HepG2 (cell line): ENCODE data around the gene DHTKD1. TPM values are rescaled to one million over a fixed set of nuclear protein-coding genes. Genes with fewer than 3 reads are reported as not detected.

ENCODE experiments used
- ATAC-seq: fragments of 200-7000 bp; cut with Tn5 transposase; 3 replicates; pipeline ENCODE4 v1.9.1; 2020; ENCODE audit warnings: mild to moderate bottlenecking, moderate library complexity
- BruUV-seq: library from RNA; stranded (reverse); fragments of 400-500 nt; replicated peaks from 2 replicates; lab custom pipeline; 2021; lab: Mats Ljungman, UMichigan
- CTCF ChIA-PET: fragments of 300-600 bp; formaldehyde crosslinking; extraction: SDS; loops from one replicate; lab custom pipeline; 2021; ENCODE audit warnings: low total read pairs, inconsistent platforms, low intra/inter-chr PET ratio; lab: Yijun Ruan, JAX
- POLR2A ChIA-PET: fragments of 350-600 bp; sonication (Branson Sonifier 250); formaldehyde crosslinking; loops from one replicate; lab custom pipeline; 2020; ENCODE audit warnings: antibody characterized with exemption, inconsistent platforms; lab: Yijun Ruan, JAX
- DNase-seq: peaks from one replicate; pipeline ENCODE4 v3.0.0-alpha.2; 2015; ENCODE audit warnings: low spot score
- FAIRE-seq: peaks from 3 replicates; lab custom pipeline; 2011; peaks lifted over from hg19 to GRCh38; lab: Jason Lieb, UNC
- H2AFZ ChIP-seq: one replicate; pipeline ENCODE4 v1.6.1; 2011; ENCODE audit warnings: low read length, inconsistent platforms
- H3K27ac ChIP-seq: fragments of 300-600 bp; 3 replicates; pipeline ENCODE4 v1.8.0; 2011; ENCODE audit warnings: mixed run types, mild to moderate bottlenecking, mixed read lengths, low read length, inconsistent platforms; ENCODE audit not compliant: insufficient read depth; ENCODE audit errors: extremely low read length
- H3K27me3 ChIP-seq, 2 experiments: fragments of 200-600 bp in 1 of 2; 2 replicates in 1 of 2; 3 replicates in 1 of 2; pipeline versions ENCODE4 v1.6.0 to v1.8.0; 2011; ENCODE audit warnings: low read length in 2 of 2, mild to moderate bottlenecking in 2 of 2, moderate library complexity in 2 of 2, inconsistent platforms in 1 of 2; ENCODE audit not compliant: insufficient read depth in 2 of 2, control insufficient read depth in 1 of 2
- H3K36me3 ChIP-seq, 2 experiments: fragments of 200-600 bp in 1 of 2; replicated peaks in 1 of 2; 2 replicates in 1 of 2; 3 replicates in 1 of 2; pipeline versions ENCODE4 v1.5.1 to v1.8.0; 2011; ENCODE audit warnings: low read length in 2 of 2, inconsistent platforms in 1 of 2; ENCODE audit not compliant: insufficient read depth in 2 of 2, control insufficient read depth in 1 of 2
- H3K4me1 ChIP-seq: 2 replicates; pipeline ENCODE4 v1.5.1; 2012; ENCODE audit warnings: low read length, inconsistent platforms; ENCODE audit not compliant: insufficient read depth
- H3K4me2 ChIP-seq: 2 replicates; pipeline ENCODE4 v1.6.0; 2011; ENCODE audit warnings: low read depth, low read length, inconsistent platforms
- H3K4me3 ChIP-seq, 3 experiments: fragments of 200-600 bp in 1 of 3; sonication (generic), shearing (Covaris generic) in 1 of 3; replicated peaks in 1 of 3; 2 replicates each; pipeline ENCODE4 v1.5.1; 2011 to 2016; ENCODE audit warnings: low read length in 3 of 3, inconsistent platforms in 2 of 3, low read depth in 2 of 3, mild to moderate bottlenecking in 2 of 3, control low read depth in 1 of 3, mixed read lengths in 1 of 3; ENCODE audit not compliant: insufficient read depth in 1 of 3
- H3K79me2 ChIP-seq: one replicate; pipeline ENCODE4 v1.6.1; 2011; ENCODE audit warnings: low read length, inconsistent platforms; ENCODE audit not compliant: insufficient read depth
- H3K9ac ChIP-seq: 2 replicates; pipeline ENCODE4 v1.6.0; 2011; ENCODE audit warnings: mild to moderate bottlenecking, low read depth, low read length, inconsistent platforms; ENCODE audit not compliant: insufficient read depth
- H3K9me3 ChIP-seq: 2 replicates; pipeline ENCODE4 v1.5.1; 2012; ENCODE audit warnings: mild to moderate bottlenecking, low read length
- H4K20me1 ChIP-seq: 2 replicates; pipeline ENCODE4 v1.6.0; 2011; ENCODE audit warnings: inconsistent platforms, mild to moderate bottlenecking, low read length, moderate library complexity; ENCODE audit not compliant: insufficient read depth
- ARID2 ChIP-seq: sonication (generic); formaldehyde crosslinking; IDR thresholded peaks from 2 replicates; pipeline ENCODE4 v1.8.1; 2022; ENCODE audit warnings: mild to moderate bottlenecking, missing genetic modification reagents, borderline replicate concordance
- GZF1 ChIP-seq: sonication (generic); formaldehyde crosslinking; IDR thresholded peaks from 2 replicates; pipeline ENCODE4 v1.5.1; 2020; ENCODE audit warnings: mild to moderate bottlenecking, missing genetic modification reagents
- HMGXB4 ChIP-seq, 2 experiments: sonication (generic) in 1 of 2; formaldehyde crosslinking in 1 of 2; IDR thresholded peaks; 2 replicates each; pipeline versions ENCODE4 v1.4.0 to v1.6.1; 2018 to 2020; ENCODE audit warnings: missing genetic modification reagents in 2 of 2, borderline replicate concordance in 1 of 2, low read depth in 1 of 2, mild to moderate bottlenecking in 1 of 2, missing biosample characterization in 1 of 2
- KAT8 ChIP-seq: IDR thresholded peaks from 2 replicates; pipeline ENCODE4 v1.6.1; 2016; ENCODE audit warnings: missing genetic modification reagents, missing compliant biosample characterization
- MLX ChIP-seq: IDR thresholded peaks from 2 replicates; pipeline ENCODE4 v1.6.1; 2016
- MTA3 ChIP-seq: sonication (generic); formaldehyde crosslinking; IDR thresholded peaks from 2 replicates; pipeline ENCODE4 v1.4.0; 2020; ENCODE audit warnings: missing genetic modification reagents
- NFYB ChIP-seq: sonication (generic); formaldehyde crosslinking; IDR thresholded peaks from 2 replicates; pipeline ENCODE4 v1.4.0; 2020; ENCODE audit warnings: missing genetic modification reagents
- SMC3 ChIP-seq: IDR thresholded peaks from 2 replicates; pipeline ENCODE4 v1.6.1; 2011; ENCODE audit warnings: low read length, improper control_type of control experiment
- TOPORS ChIP-seq: sonication (generic); formaldehyde crosslinking; IDR thresholded peaks from 2 replicates; pipeline ENCODE4 v1.8.0; 2023; ENCODE audit warnings: mild to moderate bottlenecking, missing genetic modification reagents
- ZBTB42 ChIP-seq: sonication (generic); formaldehyde crosslinking; IDR thresholded peaks from 2 replicates; pipeline ENCODE4 v1.5.0; 2020; ENCODE audit warnings: mild to moderate bottlenecking, missing genetic modification reagents
- ZBTB43 ChIP-seq: sonication (generic); formaldehyde crosslinking; conservative IDR thresholded peaks from 2 replicates; pipeline ENCODE4 v1.4.0; 2020; ENCODE audit warnings: missing genetic modification reagents
- ZNF512 ChIP-seq: sonication (generic); formaldehyde crosslinking; IDR thresholded peaks from 2 replicates; pipeline ENCODE4 v1.4.0; 2020; ENCODE audit warnings: mild to moderate bottlenecking, missing genetic modification reagents
- ZNF572 ChIP-seq: sonication (generic); formaldehyde crosslinking; IDR thresholded peaks from 2 replicates; pipeline ENCODE4 v1.5.1; 2020; ENCODE audit warnings: mild to moderate bottlenecking, missing genetic modification reagents
- ZNF607 ChIP-seq: sonication (generic); formaldehyde crosslinking; IDR thresholded peaks from 2 replicates; pipeline ENCODE4 v1.5.1; 2020; ENCODE audit warnings: missing genetic modification reagents, mild to moderate bottlenecking, borderline replicate concordance
- WGBS: methylation state at CpG from one replicate; pipeline ENCODE4 v1.1.6; 2017; ENCODE audit warnings: low lambda C conversion rate; 5-methylcytosine and 5-hydroxymethylcytosine counted together
- in situ Hi-C: cut with HindIII; loops from 2 replicates; pipeline ENCODE4 v1.10.0; 2017; ENCODE audit warnings: low pct_unique_long_range_greater_than_20kb; ENCODE audit not compliant: extremely low pct_ligation_motif_present
- intact Hi-C: fragments of 100-400 bp; cut with micrococcal nuclease; formaldehyde crosslinking; loops from one replicate; pipeline ENCODE4 v1.10.0; 2022; ENCODE audit not compliant: unreplicated experiment
- polyA plus RNA-seq, 8 experiments: library from polyadenylated mRNA; depleted of rRNA in 3 of 8; stranded (reverse) in 7 of 8; unstranded in 1 of 8; fragments of >200 nt; fragmentation: Illumina TruSeq in 4 of 8; extraction: Trizol in 4 of 8; gene quantifications; 2 replicates each; pipeline versions ENCODE4 v1.2.1 to v1.2.3, GENCODE V29; 2011 to 2016; ENCODE audit warnings: low read depth in 4 of 8, missing spikeins in 1 of 8, mixed read lengths in 1 of 8; ENCODE audit not compliant: insufficient read depth in 1 of 8
- total RNA-seq, 5 experiments: library from RNA; depleted of rRNA; stranded (reverse); fragments of >200 nt; fragmentation: Illumina TruSeq; extraction: Trizol; gene quantifications; 2 replicates each; pipeline ENCODE4 v1.2.3, GENCODE V29; 2016; ENCODE audit warnings: low read depth in 1 of 5

The DHTKD1 gene
- total and polyA plus RNA-seq, 2 of the 13 experiments (the other 11 are each of a cell fraction or from before 2014, with no cell fraction given), result 9.6 to 14.1 TPM

- TF ChIP-seq ZNF607 (no peak), NFYB (CRISPR knock-in tag) (no peak), KAT8 (CRISPR knock-in tag) (no peak), SMC3 (peak; percentile 31; the same call in 1 of the 2 replicates), HMGXB4 (CRISPR knock-in tag; IDR thresholded peaks at IDR 0.05; ENCODE audit: borderline replicate concordance in 1 of 2, low read depth in 1 of 2) (peak in 1 of 2 experiments; percentile 67; a peak in 1 of 4 replicates)
- TF ChIP-seq, all 625 proteins: peak for 11
Measured at GRCh38 chr10:12130237-12130872, 61.6 kb downstream of the DHTKD1 start (continued).

GRCh38 chr10:12135631-12136030 lies 66.9 kb downstream of the DHTKD1 start:
- intact Hi-C loops, result no loop called here
- in situ Hi-C loops, result no loop called here

More at GRCh38 chr10:12135631-12136030, 66.9 kb downstream of the DHTKD1 start:
- 95% methylated on average over 3 of the region's 3 CpGs for WGBS
- peaks cover 0 to 13% of the 10 kb centered on the region in 2 experiments; a peak in 4 of 5 replicates for H3K36me3 ChIP-seq
- H3K27ac ChIP-seq, result no peak overlapping the region
- no peaks in the 10 kb centered on the region for H3K79me2 ChIP-seq
- no peak overlapping the region for H3K9ac ChIP-seq
- POLR2A ChIA-PET, result no interaction called here
- H3K9me3 ChIP-seq, result no peaks in the 10 kb centered on the region
- FAIRE-seq (no peak), DNase-seq (no peak), ATAC-seq (no peak)
- CTCF ChIA-PET, result no interaction called here
- no peak overlapping the region for H3K4me2 ChIP-seq
- no peaks in the 10 kb centered on the region for H4K20me1 ChIP-seq
- H3K4me1 ChIP-seq, result peaks cover 2% of the 10 kb centered on the region
- H3K4me3 ChIP-seq, result no peak overlapping the region
- H2AFZ ChIP-seq, result no peak overlapping the region
- no peaks in the 10 kb centered on the region for H3K27me3 ChIP-seq
- TF ChIP-seq GZF1 (CRISPR knock-in tag) (no peak), ZNF572 (CRISPR knock-in tag) (no peak), TOPORS (CRISPR knock-in tag) (no peak), ZBTB43 (no peak), MLX (no peak), ZBTB42 (CRISPR knock-in tag) (no peak), MTA3 (CRISPR knock-in tag) (no peak), ZNF512 (CRISPR knock-in tag) (no peak), ARID2 (no peak)
- TF ChIP-seq, all 625 proteins: peak for 0
- BruUV-seq, result no TSS peak
